HS-5 (cell line): ENCODE data around the gene AOX1.
"Not testable (repeated sequence)": the region's sequence is repeated elsewhere in the genome, so short reads cannot be mapped to it uniquely, and the experiment has no call there.

Experiments
- DNase-seq: peaks from one replicate; pipeline ENCODE4 v3.0.0-alpha.2; 2012; ENCODE audit warnings: low read depth

The AOX1 gene

DNA sequence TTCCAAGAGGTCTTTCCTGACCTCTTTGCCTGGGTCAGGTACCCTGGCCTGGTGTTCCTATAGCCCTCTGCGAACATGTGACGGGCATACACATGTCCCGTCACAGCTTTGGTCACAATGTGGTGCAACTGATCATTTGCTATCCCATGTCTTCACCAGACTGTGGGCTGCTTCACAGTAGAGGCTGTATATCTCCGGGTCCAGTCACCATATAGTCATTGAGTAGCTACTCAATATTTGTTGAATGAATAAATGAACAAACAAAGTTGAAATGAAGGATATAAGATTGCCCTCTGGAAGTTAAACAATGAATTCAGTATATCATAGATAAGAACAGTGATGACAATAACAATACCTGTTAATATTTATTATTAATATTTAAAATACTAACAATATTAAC, 16.8 kb downstream of the AOX1 start:
- DNase-seq, result no peak

DNA sequence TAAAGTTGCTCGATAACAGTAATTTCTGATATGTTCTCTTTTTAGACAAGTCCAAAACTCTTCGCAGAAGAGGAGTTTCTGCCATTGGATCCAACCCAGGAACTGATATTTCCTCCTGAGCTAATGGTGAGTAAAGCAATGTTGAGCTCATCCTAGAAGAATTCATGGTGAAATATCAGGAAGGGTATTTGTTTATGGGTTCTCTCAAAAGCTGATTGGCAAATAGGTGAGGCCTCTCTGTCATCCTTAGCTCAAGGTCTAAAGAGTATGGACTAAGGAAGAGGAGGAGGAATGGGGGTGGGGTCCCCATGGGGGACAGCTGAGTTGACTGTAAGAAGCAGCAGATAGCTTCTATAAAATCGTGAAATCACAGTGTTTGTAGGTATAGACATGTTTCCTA, 18.2 kb downstream of the AOX1 start:
- DNase-seq, result peak; percentile 85

DNA sequence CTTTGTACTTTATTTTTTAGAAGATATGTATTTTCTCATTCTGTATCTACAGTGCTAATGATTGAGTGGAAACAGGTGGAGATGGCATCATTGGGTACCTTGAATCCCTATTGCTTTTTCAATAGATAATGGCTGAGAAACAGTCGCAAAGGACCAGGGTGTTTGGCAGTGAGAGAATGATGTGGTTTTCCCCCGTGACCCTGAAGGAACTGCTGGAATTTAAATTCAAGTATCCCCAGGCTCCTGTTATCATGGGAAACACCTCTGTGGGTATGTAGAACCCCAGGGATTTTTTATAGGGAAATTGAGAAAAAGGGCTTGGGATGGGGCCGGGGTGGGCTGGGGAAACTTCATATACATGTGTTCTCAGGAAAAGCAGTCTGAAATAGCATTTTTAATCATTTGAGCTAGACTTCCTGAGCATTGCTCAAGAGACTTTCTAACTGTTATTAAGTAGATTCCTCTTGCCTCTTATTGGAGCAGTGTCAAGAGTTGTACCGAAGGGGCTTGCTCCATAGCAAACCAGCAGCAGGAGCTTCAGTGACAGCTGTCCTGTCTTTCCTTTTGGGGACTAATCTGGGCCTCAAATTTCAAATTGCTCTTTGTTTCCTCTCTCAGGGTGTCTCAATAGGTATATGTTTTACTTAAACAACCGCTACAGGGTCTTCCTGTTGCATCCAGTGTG, 18.9 kb downstream of the AOX1 start:
- DNase-seq, result no peak

DNA sequence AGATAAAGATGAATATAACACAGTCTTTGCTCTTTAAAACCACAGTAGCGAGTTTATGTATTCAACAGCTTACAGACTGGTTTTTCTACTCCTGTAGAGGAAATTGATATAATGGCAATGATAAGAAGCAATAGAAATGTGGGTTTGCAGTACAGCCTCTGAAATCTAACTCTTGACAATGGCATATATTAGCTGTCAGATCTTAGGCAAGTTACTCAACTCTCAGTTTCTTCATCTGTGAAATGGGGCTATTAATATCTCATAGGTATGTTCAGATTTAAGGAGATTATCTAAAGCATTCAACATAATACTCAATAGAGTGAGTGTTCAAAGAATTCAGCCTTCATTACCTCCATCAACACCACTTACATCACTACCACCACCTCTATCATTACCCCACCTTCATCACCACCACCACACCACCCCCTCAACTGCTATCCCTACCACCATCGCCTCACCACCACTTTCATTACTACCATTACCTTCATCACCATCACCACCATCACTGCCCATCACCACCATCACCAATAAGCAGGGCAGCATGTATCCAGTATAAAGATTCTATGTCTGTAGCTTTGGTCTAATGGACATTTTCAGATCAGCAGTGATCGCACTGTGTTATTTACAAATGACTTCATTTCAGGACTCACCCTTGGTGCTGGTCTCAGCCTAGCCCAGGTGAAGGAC, 22.7 kb downstream of the AOX1 start:
- DNase-seq, result no peak

DNA sequence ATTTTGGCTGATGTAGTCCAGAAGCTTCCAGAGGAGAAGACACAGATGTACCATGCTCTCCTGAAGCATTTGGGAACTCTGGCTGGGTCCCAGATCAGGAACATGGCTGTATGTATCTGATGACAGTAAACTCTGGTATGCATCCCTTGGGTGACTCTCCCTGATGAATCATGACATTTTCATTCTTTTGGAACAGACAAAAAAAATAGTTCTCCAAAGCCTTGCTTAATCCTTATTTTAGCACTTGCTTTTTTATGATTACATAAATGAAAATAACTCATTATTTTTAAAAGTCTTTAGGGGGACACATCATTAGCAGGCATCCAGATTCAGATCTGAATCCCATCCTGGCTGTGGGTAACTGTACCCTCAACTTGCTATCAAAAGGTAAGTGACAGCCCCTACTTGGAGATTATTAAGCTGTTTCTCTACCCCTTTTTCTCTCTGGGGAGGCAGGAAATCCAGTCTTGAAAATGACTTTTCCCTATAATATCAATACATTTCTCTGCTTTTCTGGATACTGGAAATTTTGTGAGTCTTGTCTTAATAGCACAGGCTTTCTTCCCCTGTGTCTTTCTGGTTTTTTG, 23.3 kb downstream of the AOX1 start:
- DNase-seq, result peak; percentile 94

DNA sequence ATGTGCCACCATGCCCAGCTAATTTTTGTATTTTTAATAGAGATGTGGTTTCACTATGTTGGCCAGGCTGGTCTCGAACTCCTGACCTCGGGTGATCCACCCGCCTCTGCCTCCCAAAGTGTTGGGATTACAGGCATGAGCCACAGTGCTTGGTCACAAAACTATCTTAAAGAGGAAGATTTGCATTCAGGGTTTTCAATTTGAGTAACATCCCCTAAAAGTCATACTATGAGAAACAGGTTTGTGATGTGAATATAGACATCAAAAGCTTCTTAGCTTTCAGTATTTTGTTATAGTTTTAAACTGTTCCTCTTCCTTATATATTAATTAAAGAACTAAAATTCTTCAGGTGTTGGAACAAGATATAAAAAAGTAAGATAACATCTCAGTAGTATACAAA, 24.4 kb downstream of the AOX1 start:
- not testable (repeated sequence) for DNase-seq

DNA sequence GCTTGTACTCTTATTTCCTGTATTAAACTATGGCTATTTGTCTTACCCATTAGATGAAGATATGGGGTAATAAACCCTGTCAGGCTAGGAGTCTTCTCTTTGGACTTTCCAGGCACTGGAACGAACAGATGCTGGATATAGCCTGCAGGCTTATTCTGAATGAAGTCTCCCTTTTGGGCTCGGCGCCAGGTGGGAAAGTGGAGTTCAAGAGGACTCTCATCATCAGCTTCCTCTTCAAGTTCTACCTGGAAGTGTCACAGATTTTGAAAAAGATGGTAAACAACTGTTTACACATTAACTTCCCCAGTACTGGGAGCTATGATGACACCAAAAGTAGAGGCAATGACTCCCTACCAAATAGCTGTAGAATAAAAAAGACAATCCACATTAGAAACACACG, 27.9 kb downstream of the AOX1 start:
- DNase-seq, result no peak

DNA sequence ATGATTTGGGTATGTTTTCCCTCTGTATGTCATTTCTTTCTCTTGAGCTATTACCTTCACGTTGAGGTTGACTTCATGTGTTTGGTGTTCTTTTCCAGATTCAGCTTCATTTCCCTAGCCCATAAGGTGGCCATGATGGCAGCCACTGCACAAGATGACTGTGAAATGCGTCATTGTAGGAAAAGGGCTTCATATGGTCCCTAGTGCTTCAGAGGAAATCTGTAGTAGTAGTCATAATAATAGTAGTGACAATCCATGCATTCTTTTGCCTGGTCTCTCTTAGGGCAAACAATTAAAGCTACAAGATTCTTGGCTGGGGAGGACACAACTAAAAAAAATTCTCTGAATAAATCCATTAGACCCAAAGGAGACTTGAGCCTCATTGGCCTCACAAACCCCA, 28.4 kb downstream of the AOX1 start:
- no peak for DNase-seq

DNA sequence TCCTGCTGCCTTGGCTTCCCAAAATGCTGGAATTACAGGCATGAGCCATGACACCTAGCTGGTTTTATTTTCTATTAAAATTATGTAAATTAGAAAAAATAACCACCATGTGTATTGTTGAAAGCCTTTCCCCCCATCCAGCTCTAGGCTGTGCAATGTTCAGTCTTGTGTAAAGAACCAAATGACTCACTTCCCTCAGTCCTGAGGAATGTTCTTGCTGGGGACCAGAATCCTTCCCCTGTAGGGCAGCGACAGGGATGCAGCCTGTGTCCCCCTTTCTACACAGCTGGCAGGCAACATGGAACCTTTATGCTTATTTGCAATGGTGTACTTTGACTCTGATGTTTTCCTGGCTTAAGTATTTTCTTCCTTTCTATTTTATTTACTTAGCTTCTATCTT, 29.4 kb downstream of the AOX1 start:
- peak; percentile 84 for DNase-seq

DNA sequence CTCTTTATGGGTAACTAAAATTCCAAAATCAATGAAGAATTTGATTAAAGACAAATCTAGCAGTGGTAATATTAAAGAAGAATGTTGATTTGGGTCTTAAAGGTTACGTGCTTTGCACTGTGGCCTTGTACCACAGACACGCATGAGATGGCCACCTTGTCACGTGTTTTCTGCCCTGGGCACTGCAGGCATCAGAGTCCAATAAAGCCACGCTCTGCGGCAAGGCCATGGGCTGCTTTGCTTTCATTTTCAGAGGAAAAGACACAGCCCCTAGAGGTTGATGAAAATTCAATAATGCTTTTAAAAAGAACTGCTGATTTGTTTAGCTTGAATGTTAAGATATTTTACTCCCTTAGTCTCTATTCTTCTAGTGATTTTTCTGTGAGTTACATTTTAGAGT, 30.4 kb downstream of the AOX1 start:
- DNase-seq, result no peak

DNA sequence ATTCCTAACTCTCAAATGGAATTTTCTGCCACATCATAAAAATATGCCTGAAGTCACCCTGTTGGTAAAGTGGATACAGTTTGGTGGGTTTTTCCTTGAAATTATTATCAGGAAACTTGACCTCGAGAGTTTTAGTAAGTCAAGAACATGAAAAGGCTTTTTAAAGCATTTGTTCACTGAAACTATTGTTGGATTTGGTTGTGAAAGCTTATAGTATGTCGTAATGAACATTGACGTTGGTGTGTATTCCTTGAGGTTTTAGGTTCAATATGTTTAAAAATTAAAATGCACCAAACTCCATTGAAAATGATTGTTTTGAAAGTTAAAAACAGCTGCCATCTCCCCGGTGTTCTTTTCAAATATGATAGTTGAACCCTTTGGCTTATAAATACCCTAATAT, 30.8 kb downstream of the AOX1 start:
- no peak for DNase-seq

DNA sequence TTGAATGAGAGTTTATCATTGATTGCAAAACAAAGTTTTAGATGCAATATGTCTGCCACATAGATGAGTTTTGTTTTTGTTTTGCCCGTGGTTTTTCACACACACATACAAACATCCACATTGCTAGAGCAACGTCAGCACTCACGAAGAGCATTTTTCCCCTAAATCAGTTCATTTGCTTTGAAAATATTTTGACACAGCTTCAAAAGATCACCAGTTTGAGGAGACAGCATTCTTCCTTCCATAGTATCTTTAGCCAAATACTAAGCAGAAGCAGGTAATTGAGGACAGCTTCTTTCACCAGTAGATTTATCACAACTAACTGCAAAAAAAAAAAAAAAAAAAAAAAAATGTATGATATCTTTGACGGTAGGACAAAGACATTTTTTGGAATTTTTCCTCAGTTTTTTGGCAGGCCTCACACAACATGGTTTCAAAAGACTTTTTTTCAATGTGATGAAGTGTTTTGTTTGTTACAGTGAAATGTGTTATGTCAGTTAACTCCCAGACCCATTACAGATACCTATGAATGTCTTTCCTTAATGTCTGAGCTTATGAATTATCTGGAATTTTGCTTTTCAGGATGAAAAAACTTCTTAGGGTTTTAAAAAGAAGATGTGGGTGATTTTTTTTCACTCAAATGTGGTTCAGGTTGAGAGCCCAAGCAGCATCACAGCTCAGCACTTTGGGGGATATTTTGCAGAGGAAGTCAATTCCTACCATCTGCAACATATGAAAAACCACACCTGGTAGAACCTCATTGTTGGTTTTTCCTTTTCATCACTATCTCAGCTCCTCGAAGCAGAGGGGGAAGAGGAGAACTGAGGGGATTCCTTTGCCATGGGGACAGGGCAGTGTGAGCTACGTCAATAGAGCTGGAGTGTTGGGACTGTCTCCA, 31.6 kb downstream of the AOX1 start:
- DNase-seq, result no peak

DNA sequence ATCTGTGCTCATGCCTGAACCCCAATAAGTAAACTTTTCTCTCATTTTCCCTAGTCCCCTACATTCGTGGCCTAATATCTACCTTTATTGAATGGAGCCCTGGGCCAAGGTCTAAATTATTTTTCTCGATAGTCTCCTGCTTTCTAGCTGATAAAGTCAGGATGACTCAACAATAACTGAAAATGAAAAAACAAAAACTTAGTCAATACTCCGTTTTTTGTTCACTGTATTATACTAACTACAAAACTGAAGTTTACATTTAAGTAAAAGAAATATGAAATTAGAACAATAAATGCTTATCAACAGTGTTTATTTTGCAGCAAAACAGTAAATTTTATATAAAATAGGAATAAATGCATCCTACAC, 32.2 kb downstream of the AOX1 start:
- DNase-seq, result no peak

DNA sequence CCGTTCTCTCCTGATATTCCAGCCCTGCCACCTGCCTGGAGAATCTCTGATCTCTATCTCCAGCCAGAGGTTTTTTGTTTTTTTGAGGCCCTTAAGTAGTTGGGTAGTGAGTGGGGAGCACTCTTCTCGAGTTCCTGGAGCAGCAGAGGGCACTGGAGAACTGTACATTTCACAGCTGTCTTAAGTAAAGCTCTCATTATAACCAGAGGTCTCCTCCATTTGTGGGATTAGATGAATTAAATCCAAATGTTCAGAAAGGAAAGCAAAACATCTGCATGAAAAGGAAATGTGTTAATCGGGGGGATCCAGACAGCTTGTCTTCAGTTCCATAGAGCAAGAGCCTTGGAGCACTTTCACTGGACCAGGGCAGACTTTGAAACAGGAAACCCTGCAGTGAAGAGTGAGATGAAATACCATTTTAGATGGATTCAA, 32.8 kb downstream of the AOX1 start:
- no peak for DNase-seq

DNA sequence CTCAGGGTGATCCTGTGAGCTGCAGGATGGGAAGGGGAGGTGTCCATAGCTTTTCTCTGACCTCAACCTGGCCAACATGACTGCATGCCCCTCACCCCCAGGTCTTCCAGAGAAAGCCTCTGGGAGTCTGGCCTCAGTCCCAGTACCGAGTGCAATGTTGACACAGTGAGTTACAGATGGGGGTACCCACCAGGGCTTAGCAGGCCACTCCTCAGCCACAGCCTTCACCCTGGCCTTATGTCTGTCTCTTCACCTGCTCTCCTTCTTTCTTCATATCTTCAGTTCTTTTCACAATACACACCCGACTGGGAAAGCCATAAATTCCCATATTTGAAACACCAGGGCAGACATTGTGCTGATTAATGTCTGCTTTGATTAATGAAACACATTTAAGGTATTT, 33.5 kb downstream of the AOX1 start:
- DNase-seq, result no peak

DNA sequence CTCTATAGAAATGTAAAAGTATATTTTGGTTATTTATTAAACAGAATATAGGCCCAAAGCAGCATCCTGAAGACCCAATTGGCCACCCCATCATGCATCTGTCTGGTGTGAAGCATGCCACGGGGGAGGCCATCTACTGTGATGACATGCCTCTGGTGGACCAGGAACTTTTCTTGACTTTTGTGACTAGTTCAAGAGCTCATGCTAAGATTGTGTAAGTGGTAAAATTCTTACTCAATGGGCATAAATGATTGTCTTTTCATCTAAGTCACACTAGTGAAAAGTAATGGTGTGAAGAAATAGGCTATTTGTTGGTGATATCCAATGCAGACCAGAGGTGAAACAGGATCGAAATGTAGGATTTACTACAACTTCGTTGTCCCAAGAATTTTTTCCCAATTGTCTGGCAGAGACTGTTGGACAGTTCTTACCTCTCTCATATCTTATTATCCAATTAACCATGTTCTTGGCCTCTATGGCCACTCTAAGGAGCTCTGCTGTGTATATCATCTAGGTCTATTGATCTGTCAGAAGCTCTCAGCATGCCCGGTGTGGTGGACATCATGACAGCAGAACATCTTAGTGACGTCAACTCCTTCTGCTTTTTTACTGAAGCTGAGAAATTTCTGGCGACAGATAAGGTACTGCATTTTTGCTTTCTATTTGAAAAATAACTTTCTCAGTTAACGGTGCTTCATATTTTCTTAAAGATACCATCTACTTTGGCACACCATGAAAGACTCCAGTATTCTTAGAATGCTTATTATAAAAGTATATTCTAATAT, 35.0 kb downstream of the AOX1 start:
- no peak for DNase-seq

DNA sequence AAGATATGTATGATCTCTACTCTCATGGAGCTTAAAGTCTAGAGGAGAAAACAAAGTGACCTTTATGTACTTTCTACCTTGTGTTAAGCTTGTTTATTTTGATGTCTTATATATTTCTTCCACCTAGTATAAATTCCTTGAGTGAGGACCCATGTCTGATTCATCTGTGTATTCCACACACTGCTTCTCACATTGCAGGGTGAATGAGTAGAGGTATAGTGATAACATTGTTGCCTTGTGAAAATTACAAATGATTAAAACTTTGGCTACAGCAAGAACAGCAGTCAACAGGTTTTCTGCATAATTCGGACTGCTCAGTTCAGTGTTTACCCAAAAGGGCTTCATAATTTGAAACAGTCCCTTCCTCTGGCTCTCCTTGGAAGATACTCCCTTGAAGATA, 36.3 kb downstream of the AOX1 start:
- DNase-seq, result no peak

DNA sequence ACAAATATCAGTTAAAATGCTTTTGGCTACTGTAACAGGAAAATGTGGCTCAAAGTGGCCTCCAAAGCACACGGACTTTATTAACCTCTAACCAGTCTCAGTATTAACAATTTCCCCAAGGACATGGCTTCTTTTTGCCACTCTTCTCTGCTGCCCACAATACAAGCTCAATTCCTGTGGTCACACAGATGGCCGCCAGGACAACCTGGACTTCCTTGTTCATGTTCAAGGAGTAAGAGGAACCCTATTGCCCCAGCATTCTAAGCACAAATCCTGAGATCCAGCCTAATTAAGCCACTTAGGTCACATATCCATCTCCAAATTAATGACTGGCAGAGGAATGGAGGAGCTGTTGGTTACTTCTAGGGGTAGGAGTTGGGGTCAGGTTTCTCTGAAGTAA, 38.2 kb downstream of the AOX1 start:
- DNase-seq, result no peak

DNA sequence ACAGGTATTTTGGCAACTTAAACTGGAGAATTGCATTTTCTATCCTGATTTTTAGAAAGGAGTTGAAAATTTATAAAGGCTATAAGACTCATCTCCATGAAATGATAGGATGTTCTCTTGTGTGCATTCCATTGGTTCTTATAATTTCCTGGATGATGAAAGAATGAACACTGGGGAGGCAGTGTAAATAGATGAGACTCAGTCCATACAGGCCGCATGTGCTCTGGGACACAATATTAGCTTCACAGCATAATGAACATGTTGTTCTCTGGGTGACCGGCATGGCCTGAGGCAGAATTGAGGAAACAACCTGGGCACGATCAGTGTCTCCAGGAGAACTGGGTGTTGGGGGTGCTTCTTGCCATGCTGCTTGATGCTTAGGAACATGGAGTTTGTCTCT, 38.8 kb downstream of the AOX1 start:
- DNase-seq, result peak; percentile 63

DNA sequence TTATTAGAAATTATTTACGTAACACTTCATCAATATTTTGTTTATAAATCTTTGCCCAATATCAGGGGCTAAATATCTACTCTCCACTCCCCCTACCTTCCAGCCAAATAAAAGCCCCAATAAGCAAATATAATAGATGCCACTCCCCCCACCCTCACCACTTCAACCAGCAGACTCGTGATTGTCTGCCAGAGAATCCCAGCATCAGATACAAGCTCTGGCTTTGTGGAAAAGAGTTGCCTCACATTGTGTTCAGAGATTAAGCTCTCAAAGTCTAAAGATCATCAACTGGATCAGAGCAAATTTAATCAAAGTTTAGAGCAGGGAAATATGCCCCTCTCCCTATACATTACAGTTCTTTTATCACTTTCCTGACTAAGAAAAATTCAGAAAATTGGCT, 39.5 kb downstream of the AOX1 start:
- DNase-seq, result no peak

DNA sequence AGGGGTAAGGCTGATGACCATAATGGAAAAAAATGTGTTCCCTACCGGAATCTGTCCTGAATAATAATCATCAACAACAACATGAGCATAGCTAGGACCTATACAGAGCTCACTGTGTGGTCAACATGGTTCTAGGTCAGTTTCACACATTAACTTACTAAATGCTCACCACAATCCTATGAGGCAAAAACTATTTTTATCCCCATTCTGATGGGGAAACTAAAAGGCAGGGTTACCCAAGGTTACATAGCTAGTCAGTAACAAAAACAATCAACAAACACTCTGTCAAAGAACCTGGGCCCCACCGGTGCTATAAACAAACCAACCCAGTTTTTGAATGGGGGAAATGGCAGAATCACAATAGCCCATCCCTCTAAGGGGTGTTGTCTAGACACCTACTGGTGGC, 40.1 kb downstream of the AOX1 start:
- DNase-seq, result no peak
